Measurements from ENCODE around the gene CFB. TPM values are rescaled to one million over a fixed set of nuclear protein-coding genes. Genes with fewer than 3 reads are reported as not detected.
"Not testable (repeated sequence)": the region's sequence is repeated elsewhere in the genome, so short reads cannot be mapped to it uniquely, and the experiment has no call there.

The CFB gene
- polyA plus RNA-seq, 1 experiment = 6.7 TPM

DNA sequence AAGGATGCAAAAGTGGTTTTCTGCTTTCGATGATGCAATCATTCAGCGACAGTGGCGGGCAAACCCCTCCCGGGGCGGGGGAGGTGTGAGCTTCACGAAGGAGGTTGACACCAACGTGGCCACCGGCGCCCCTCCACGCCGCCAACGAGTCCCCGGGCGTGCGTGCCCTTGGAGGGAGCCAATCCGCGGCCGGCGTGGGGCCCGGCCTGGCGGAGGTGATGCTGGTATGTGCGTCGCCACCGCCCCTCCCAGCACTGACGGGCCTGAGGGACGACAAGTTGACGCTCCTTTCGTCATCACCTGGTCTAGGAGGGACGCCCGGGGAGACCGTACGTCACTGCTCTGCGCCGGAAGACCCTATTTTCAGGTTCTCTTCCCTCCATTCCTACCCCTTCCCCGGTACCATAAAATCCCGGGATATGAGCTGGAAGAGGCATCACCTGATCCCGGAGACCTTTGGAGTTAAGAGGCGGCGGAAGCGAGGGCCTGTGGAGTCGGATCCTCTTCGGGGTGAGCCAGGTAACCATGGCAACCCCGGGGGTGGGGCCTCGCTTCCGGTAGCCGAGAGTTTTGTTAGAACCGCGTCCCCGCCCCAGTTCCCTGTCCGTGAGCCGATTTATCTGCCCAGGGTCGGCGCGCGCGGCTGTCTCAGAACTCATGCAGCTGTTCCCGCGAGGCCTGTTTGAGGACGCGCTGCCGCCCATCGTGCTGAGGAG, 26.3 kb downstream of the CFB start, which contains the start of gene DXO:
TSS of gene DXO (minus strand) at position 146 of the 716 bp plus-strand sequence. CDS start 463 bp downstream, outside the sequence.
- POLR2A ChIA-PET = no interaction called here
- H3K36me3 ChIP-seq (ENCODE audit: control insufficient read depth, insufficient read depth, low read length) = peaks cover 21% of the 10 kb centered on the region
- H3K27me3 ChIP-seq (ENCODE audit: control insufficient read depth, insufficient read depth, low read length) = no peaks in the 10 kb centered on the region
- TF ChIP-seq, protein P1, sequence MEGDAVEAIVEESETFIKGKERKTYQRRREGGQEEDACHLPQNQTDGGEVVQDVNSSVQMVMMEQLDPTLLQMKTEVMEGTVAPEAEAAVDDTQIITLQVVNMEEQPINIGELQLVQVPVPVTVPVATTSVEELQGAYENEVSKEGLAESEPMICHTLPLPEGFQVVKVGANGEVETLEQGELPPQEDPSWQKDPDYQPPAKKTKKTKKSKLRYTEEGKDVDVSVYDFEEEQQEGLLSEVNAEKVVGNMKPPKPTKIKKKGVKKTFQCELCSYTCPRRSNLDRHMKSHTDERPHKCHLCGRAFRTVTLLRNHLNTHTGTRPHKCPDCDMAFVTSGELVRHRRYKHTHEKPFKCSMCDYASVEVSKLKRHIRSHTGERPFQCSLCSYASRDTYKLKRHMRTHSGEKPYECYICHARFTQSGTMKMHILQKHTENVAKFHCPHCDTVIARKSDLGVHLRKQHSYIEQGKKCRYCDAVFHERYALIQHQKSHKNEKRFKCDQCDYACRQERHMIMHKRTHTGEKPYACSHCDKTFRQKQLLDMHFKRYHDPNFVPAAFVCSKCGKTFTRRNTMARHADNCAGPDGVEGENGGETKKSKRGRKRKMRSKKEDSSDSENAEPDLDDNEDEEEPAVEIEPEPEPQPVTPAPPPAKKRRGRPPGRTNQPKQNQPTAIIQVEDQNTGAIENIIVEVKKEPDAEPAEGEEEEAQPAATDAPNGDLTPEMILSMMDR (IDR thresholded peaks at IDR 0.05; ENCODE audit: insufficient read depth, low read depth, low read length) = no peak
- peak within 1 kb of the TSS; percentile 84 for H3K4me3 ChIP-seq (ENCODE audit: low read depth, low read length)
- CTCF ChIA-PET = interaction anchor here (1.5 kb wide), 1 partner anchor 13 kb away, joined by 6 read pairs; the partner anchor contains the start of genes NELFE and SKIC2
- peak; percentile 88 for DNase-seq (ENCODE audit: low read depth)

DNA sequence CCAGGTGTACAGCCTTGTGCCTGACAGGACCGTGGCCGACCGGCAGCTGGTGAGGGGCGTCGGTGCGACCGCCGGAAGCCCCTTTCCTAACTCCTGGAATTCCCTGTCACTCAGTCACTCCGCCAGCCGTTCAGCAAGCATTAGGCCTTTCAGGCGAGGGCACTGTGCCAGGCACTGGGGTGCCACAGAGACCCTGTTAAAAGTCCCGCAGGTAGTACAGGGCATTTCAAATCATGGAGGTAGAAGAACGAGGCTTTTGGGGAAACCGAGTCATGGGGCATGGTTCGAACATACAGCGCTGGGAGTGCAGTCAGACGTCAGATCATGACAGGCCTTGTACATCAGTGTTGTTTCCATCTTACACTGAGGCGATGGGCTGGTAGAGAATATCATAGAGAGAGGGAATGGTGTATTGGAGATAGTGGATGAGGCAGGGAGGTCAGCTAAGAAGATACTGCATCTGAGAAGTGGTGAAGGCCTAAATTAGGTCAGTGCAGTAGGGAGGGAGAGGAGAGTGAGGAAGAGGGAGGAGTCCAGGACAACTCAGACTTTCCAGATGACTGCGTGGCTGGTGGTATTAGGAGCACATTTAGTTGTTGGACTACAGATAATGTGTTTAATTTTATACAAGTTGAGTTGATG, 26.9 kb downstream of the CFB start:
- ChIA-PET POLR2A (no interaction called here), CTCF (interaction anchor here (1.5 kb wide), 1 partner anchor 14 kb away, joined by 6 read pairs; the partner anchor contains the start of genes NELFE and SKIC2)
- Histone ChIP-seq H3K27me3 (ENCODE audit: control insufficient read depth, insufficient read depth, low read length) (no peaks in the 10 kb centered on the region), H3K4me3 (ENCODE audit: low read depth, low read length) (peak overlapping the region; percentile 84), H3K36me3 (ENCODE audit: control insufficient read depth, insufficient read depth, low read length) (peaks cover 18% of the 10 kb centered on the region)
- DNase-seq (ENCODE audit: low read depth) = no peak
- TF ChIP-seq, protein P1 (IDR thresholded peaks at IDR 0.05; ENCODE audit: insufficient read depth, low read depth, low read length) = no peak

DNA sequence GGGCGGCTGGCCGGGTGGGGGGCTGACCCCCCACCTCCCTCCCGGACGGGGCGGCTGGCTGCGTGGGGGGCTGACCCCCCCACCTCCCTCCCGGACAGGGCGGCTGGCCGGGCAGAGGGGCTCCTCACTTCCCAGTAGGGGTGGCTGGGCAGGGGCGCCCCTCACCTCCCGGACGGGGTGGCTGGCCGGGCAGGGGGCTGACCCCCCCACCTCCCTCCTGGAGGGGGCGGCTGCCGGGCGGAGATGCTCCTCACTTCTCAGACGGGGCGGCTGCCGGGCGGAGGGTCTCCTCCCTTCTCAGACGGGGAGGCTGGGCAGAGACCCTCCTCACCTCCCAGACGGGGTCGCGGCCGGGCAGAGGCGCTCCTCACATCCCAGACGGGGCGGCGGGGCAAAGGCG, 30.2 kb downstream of the CFB start:
- DNase-seq (ENCODE audit: low read depth); POLR2A ChIA-PET; CTCF ChIA-PET: not testable (repeated sequence)

DNA sequence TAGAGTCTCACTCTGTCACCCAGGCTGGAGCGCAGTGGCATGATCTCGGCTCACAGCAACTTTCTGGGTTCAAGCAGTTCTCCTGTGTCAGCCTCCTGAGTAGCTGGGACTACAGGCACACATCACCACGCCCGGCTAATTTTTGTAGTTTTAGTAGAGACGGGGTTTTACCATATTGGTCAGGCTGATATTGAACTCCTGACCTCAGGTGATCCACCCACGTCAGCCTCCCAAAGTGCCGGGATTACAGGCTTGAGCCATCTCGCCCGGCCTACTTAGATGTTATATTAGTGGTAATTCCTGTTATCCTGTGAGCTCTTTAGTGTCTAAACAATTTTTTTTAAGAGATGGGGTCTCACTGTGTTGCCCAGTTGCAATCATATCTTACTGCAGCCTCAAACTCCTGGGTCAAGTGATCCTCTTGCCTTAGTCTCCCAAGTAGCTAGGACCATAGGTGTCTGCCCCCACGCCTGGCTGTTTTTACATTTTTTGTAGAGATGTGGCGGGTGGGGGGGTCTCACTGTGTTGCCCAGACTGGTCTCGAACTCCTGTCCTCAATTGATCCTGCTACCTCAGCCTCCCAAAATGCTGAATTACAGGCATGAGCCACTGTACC, 32.0 kb downstream of the CFB start:
- H3K4me3 ChIP-seq (ENCODE audit: low read depth, low read length) = no peak overlapping the region
- no peak for DNase-seq (ENCODE audit: low read depth)
- ChIA-PET POLR2A (interaction anchor here (0.5 kb wide), 1 partner anchor 167 kb away, joined by 8 read pairs; no protein-coding TSS in a partner anchor), CTCF (no interaction called here)
- no peaks in the 10 kb centered on the region for H3K27me3 ChIP-seq (ENCODE audit: control insufficient read depth, insufficient read depth, low read length)
- TF ChIP-seq, protein P1 (IDR thresholded peaks at IDR 0.05; ENCODE audit: insufficient read depth, low read depth, low read length) = no peak
- H3K36me3 ChIP-seq (ENCODE audit: control insufficient read depth, insufficient read depth, low read length) = peaks cover 5% of the 10 kb centered on the region

More for the DNA sequence above, 30.2 kb downstream of the CFB start:
- not testable (repeated sequence) for H3K27me3 ChIP-seq (ENCODE audit: control insufficient read depth, insufficient read depth, low read length); H3K36me3 ChIP-seq (ENCODE audit: control insufficient read depth, insufficient read depth, low read length); H3K4me3 ChIP-seq (ENCODE audit: low read depth, low read length)

DNA sequence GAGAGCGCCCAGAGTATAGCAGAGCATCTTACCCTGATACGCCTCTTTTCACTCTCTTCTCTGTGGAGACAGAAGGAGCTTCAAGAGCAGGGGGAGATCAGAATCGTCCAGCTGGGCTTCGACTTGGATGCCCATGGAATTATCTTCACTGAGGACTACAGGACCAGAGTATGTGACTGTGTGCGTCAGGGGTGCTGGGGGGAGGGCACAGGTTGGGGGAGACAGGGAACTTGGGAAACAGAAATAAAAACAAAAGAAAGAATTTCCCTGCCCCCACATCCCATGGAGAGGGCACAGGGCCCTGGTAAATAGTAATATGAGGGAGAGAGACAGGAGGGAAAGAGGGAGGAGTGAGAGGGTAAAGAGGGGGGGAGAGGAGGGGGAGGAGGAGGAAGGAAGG, 32.9 kb downstream of the CFB start:
- ChIA-PET POLR2A (no interaction called here), CTCF (no interaction called here)
- Histone ChIP-seq H3K27me3 (ENCODE audit: control insufficient read depth, insufficient read depth, low read length) (no peaks in the 10 kb centered on the region), H3K36me3 (ENCODE audit: control insufficient read depth, insufficient read depth, low read length) (peaks cover 5% of the 10 kb centered on the region), H3K4me3 (ENCODE audit: low read depth, low read length) (no peak overlapping the region)
- TF ChIP-seq, protein P1 (IDR thresholded peaks at IDR 0.05; ENCODE audit: insufficient read depth, low read depth, low read length) = no peak
- DNase-seq (ENCODE audit: low read depth) = no peak

Data from BJ (cell line).